Activated naive CD8-positive, alpha-beta T cell treated with anti-CD3 and anti-CD28 coated beads, Interleukin-2, amount 10 ng/mL, durations not matched to agents 7 days and 5 days (primary cell): ENCODE measurements around the gene FBLN5. TPM values are rescaled to one million over a fixed set of nuclear protein-coding genes. Genes with fewer than 3 reads are reported as not detected.

Source experiments
- ATAC-seq: fragments of 150-1000 bp; cut with Tn5 transposase; one replicate; pipeline ENCODE4 v1.10.0; 2021; ENCODE audit warnings: low read depth, moderate library complexity
- POLR2A ChIA-PET: fragments of 350-600 bp; sonication (Branson Sonifier 250); formaldehyde crosslinking; loops from one replicate; lab custom pipeline; 2021; ENCODE audit warnings: antibody characterized with exemption; lab: Charles Lee
- DNase-seq: peaks from one replicate; pipeline ENCODE4 v3.0.0; 2021
- H3K27ac Mint-ChIP-seq: one replicate; pipeline ENCODE4 v1.8.0; 2022; ENCODE audit warnings: mild to moderate bottlenecking, mixed read lengths
- H3K27me3 Mint-ChIP-seq: one replicate; pipeline ENCODE4 v1.8.0; 2022; ENCODE audit warnings: mild to moderate bottlenecking, moderate library complexity, mixed read lengths
- H3K36me3 Mint-ChIP-seq: one replicate; pipeline ENCODE4 v1.8.0; 2021; ENCODE audit warnings: mild to moderate bottlenecking, mixed read lengths
- H3K4me1 Mint-ChIP-seq: one replicate; pipeline ENCODE4 v1.8.0; 2021; ENCODE audit warnings: mixed read lengths
- H3K4me3 Mint-ChIP-seq: one replicate; pipeline ENCODE4 v1.8.0; 2022; ENCODE audit warnings: mild to moderate bottlenecking, moderate library complexity, mixed read lengths
- H3K9me3 Mint-ChIP-seq: one replicate; pipeline ENCODE4 v1.8.0; 2021; ENCODE audit warnings: mixed read lengths
- total RNA-seq, 2 experiments: library from RNA; stranded (reverse); gene quantifications; one replicate each; pipeline ENCODE4 v1.2.3, GENCODE V29; 2021

FBLN5 gene
- total RNA-seq, 2 experiments from 2014 or later: 2.4 to 3.5 TPM

DNA sequence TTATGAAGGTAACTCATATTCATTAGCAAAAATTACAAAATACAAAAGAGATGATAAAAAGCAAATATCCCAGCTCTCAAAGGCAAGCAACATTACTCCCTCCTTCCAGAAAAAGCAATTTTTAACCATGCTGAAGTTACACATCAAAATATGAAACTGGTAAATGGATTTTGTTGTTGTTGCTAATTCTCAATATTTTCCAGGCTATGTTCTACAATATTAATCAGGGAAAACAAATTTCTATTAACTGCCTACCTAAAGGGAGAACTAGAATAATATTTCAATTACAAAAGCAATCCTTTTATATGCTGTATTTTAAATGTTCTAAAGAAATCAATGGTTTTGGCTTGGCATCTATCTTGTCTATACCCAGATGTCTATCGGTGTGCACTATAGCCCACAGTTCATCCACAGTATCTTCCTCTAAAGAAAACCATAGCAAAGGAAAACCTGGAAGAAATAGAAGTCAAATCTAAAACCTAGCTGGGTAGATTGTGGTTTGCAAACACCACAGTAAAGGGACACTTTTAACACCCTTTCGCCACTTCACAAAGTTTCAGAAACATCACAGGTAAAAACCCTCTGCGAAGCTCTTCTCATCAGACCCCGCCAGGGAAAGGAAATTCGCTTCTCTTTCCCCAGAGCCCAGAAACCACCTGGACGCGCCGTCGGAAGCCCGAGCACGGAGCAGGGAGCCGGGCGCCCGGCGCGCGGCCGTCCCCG is 112.1 kb downstream of the FBLN5 start:
- peaks cover 4% of the 10 kb centered on the region for H3K9me3 Mint-ChIP-seq
- DNase-seq (no peak), ATAC-seq (peak; percentile 30)
- H3K36me3 Mint-ChIP-seq: peaks cover 31% of the 10 kb centered on the region
- peak overlapping the region; percentile 72 for H3K4me3 Mint-ChIP-seq
- POLR2A ChIA-PET: interaction anchor here (0.6 to 1.6 kb wide), 6 partner anchors 32 to 218 kb away, joined by 3 to 11 read pairs (median 3); partner anchors contain the start of gene TC2N
- H3K4me1 Mint-ChIP-seq: peaks cover 44% of the 10 kb centered on the region
- peak overlapping the region; percentile 31 for H3K27ac Mint-ChIP-seq
- H3K27me3 Mint-ChIP-seq: peaks cover 20% of the 10 kb centered on the region

DNA sequence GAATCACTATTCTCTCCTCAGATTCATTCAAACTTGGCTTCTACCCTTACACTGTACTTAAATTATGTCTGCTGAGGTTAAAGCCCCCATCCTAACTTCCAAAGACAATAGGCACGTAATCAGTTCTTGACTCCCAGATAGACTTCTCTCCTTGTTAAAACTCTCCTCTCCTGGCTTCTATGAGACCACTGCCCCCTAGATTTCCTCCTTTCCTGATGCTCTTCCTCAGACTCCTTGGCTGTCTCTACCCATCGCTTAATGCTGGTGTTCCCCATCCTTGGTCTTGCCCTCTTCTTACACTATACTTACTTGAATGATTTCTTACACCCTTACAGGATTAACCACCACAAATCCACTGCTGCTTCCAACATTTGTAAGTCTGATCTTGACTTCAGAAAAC is 112.9 kb downstream of the FBLN5 start:
- Mint-ChIP-seq H3K27ac (no peak overlapping the region), H3K4me3 (no peak overlapping the region), H3K27me3 (peaks cover 20% of the 10 kb centered on the region), H3K9me3 (peaks cover 1% of the 10 kb centered on the region), H3K4me1 (peaks cover 40% of the 10 kb centered on the region), H3K36me3 (peaks cover 32% of the 10 kb centered on the region)
- DNase-seq (no peak), ATAC-seq (no peak)
- POLR2A ChIA-PET: no interaction called here

- peaks cover 3% of the 10 kb centered on the region for H3K9me3 Mint-ChIP-seq
- H3K27me3 Mint-ChIP-seq: peaks cover 20% of the 10 kb centered on the region
- H3K36me3 Mint-ChIP-seq: peaks cover 38% of the 10 kb centered on the region
- ATAC-seq: no peak
- H3K4me1 Mint-ChIP-seq: peaks cover 22% of the 10 kb centered on the region
- POLR2A ChIA-PET: interaction anchor here (1.5 kb wide), 1 partner anchor 42 kb away, joined by 4 read pairs; no protein-coding TSS in a partner anchor
- H3K4me3 Mint-ChIP-seq: no peak overlapping the region
- no peak for DNase-seq
- no peak overlapping the region for H3K27ac Mint-ChIP-seq
These were observed 116.2 kb downstream of the FBLN5 start for GRCh38 chr14:91831337-91831736.

GRCh38 chr14:91830777-91831176 is 116.7 kb downstream of the FBLN5 start:
- POLR2A ChIA-PET: interaction anchor here (1.5 kb wide), 1 partner anchor 43 kb away, joined by 4 read pairs; no protein-coding TSS in a partner anchor
- peaks cover 3% of the 10 kb centered on the region for H3K9me3 Mint-ChIP-seq
- peaks cover 38% of the 10 kb centered on the region for H3K36me3 Mint-ChIP-seq
- H3K4me3 Mint-ChIP-seq: no peak overlapping the region
- ATAC-seq: no peak
- H3K27me3 Mint-ChIP-seq: peaks cover 20% of the 10 kb centered on the region
- H3K27ac Mint-ChIP-seq: no peak overlapping the region
- H3K4me1 Mint-ChIP-seq: peaks cover 22% of the 10 kb centered on the region
- no peak for DNase-seq

- no peak for ATAC-seq
- peaks cover 3% of the 10 kb centered on the region for H3K9me3 Mint-ChIP-seq
- H3K4me3 Mint-ChIP-seq: no peak overlapping the region
- H3K4me1 Mint-ChIP-seq: peaks cover 14% of the 10 kb centered on the region
- H3K36me3 Mint-ChIP-seq: peaks cover 39% of the 10 kb centered on the region
- POLR2A ChIA-PET: interaction anchor here (1.4 kb wide), 1 partner anchor 38 kb away, joined by 9 read pairs; the partner anchor contains the start of gene TC2N
- no peak for DNase-seq
- no peak overlapping the region for H3K27ac Mint-ChIP-seq
- H3K27me3 Mint-ChIP-seq: peaks cover 10% of the 10 kb centered on the region
These were observed 118.0 kb downstream of the FBLN5 start for GRCh38 chr14:91829511-91829910.

GRCh38 chr14:91827746-91828145 is 119.7 kb downstream of the FBLN5 start:
- DNase-seq (no peak), ATAC-seq (no peak)
- Mint-ChIP-seq H3K27me3 (peaks cover 2% of the 10 kb centered on the region), H3K4me3 (no peak overlapping the region), H3K4me1 (peaks cover 8% of the 10 kb centered on the region), H3K9me3 (peaks cover 5% of the 10 kb centered on the region), H3K27ac (no peak overlapping the region), H3K36me3 (peaks cover 40% of the 10 kb centered on the region)
- POLR2A ChIA-PET: no interaction called here

Other genes with a start within 250 kb of the FBLN5 start
- 1 to 10 TPM; 1.9 to 2.3 TPM for gene CATSPERB, start 215.6 kb downstream of the FBLN5 start, total RNA-seq
- 100 to 1,000 TPM; 163 to 181 TPM for gene TC2N, start 80.2 kb downstream of the FBLN5 start, total RNA-seq
- 10 to 100 TPM; 47.9 to 49.7 TPM for gene TRIP11, start 92.4 kb upstream of the FBLN5 start, total RNA-seq
- 10 to 100 TPM; 39.1 to 41.8 TPM for gene ATXN3, start 158.9 kb upstream of the FBLN5 start, total RNA-seq
- 100 to 1,000 TPM; 126 to 138 TPM for gene NDUFB1, start 174.0 kb upstream of the FBLN5 start, total RNA-seq
- 10 to 100 TPM; 70.6 to 76.0 TPM for gene CPSF2, start 174.3 kb upstream of the FBLN5 start, total RNA-seq